ENCODE data around the gene CADM1.

GRCh38 chr11:115333949-115334348 is 170.3 kb downstream of the CADM1 start:
- TF ChIP-seq JUNB (IDR thresholded peaks at IDR 0.05; ENCODE audit: unreplicated experiment): no peak
- TF ChIP-seq CTCF (conservative IDR thresholded peaks at IDR 0.05; ENCODE audit: low read depth in 2 of 2): no peak
- TF ChIP-seq EZH2 (IDR thresholded peaks at IDR 0.05; ENCODE audit: low read depth, unreplicated experiment): no peak
- no peak for TF ChIP-seq EZH2phosphoT487 (IDR thresholded peaks at IDR 0.05; ENCODE audit: unreplicated experiment)
